ENCODE data around the gene CCDC88C. TPM values are rescaled to one million over a fixed set of nuclear protein-coding genes. Genes with fewer than 3 reads are reported as not detected.

CCDC88C gene
- total RNA-seq, 1 experiment from 2014 or later: 64.8 TPM

- TF ChIP-seq, protein P1, sequence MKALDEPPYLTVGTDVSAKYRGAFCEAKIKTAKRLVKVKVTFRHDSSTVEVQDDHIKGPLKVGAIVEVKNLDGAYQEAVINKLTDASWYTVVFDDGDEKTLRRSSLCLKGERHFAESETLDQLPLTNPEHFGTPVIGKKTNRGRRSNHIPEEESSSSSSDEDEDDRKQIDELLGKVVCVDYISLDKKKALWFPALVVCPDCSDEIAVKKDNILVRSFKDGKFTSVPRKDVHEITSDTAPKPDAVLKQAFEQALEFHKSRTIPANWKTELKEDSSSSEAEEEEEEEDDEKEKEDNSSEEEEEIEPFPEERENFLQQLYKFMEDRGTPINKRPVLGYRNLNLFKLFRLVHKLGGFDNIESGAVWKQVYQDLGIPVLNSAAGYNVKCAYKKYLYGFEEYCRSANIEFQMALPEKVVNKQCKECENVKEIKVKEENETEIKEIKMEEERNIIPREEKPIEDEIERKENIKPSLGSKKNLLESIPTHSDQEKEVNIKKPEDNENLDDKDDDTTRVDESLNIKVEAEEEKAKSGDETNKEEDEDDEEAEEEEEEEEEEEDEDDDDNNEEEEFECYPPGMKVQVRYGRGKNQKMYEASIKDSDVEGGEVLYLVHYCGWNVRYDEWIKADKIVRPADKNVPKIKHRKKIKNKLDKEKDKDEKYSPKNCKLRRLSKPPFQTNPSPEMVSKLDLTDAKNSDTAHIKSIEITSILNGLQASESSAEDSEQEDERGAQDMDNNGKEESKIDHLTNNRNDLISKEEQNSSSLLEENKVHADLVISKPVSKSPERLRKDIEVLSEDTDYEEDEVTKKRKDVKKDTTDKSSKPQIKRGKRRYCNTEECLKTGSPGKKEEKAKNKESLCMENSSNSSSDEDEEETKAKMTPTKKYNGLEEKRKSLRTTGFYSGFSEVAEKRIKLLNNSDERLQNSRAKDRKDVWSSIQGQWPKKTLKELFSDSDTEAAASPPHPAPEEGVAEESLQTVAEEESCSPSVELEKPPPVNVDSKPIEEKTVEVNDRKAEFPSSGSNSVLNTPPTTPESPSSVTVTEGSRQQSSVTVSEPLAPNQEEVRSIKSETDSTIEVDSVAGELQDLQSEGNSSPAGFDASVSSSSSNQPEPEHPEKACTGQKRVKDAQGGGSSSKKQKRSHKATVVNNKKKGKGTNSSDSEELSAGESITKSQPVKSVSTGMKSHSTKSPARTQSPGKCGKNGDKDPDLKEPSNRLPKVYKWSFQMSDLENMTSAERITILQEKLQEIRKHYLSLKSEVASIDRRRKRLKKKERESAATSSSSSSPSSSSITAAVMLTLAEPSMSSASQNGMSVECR (CRISPR knock-in tag; IDR thresholded peaks at IDR 0.05; ENCODE audit: borderline replicate concordance): no peak
- no peak for TF ChIP-seq ZNF232 (CRISPR knock-in tag; IDR thresholded peaks at IDR 0.05)
- TF ChIP-seq SP1 (CRISPR knock-in tag; conservative IDR thresholded peaks at IDR 0.05): no peak
- no peak for TF ChIP-seq FOXP1 (CRISPR knock-in tag; IDR thresholded peaks at IDR 0.05; ENCODE audit: borderline replicate concordance)
Observed at GRCh38 chr14:91288876-91289275, 128.7 kb downstream of the CCDC88C start (continued).

DNA sequence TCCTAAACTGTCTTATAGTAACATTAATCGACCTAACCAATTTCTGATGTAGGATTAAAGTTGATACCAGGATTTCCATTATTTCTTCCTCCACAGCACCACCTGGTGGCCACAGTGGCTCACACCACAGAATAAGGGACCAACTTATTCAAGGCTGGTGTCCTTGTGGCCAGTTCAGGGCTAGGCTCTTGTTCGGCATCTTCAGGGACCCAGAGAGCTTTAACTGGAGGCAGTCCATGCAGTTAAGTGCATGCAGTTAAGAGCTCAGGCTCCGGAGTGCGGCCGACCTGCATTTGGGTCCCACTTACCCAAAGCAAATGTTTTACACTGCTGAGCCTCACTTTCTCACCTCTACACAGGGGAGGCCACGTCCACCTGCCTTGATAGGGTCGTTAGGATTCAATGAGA is 131.1 kb downstream of the CCDC88C start:
- no peak overlapping the region for H3K27ac Mint-ChIP-seq
- H3K9me3 Mint-ChIP-seq: no peaks in the 10 kb centered on the region
- no peaks in the 10 kb centered on the region for H3K27me3 Mint-ChIP-seq (ENCODE audit: low read depth)
- ChIA-PET POLR2A (interaction anchor here (1.0 kb wide), 1 partner anchor 109 kb away, joined by 3 read pairs; no protein-coding TSS in a partner anchor), CTCF (interaction anchor here (0.5 to 3.8 kb wide), 48 partner anchors 9 to 413 kb away, joined by 3 to 62 read pairs (median 4); partner anchors contain the start of genes CCDC88C, DGLUCY and GPR68)
- no peak overlapping the region for H3K4me3 Mint-ChIP-seq
- ATAC-seq (peak; percentile 100), DNase-seq (ENCODE audit: low spot score) (peak; percentile 83)
- H3K4me1 Mint-ChIP-seq: no peaks in the 10 kb centered on the region
- peaks cover 74% of the 10 kb centered on the region for H3K36me3 Mint-ChIP-seq
- TF ChIP-seq TEAD4 (CRISPR knock-in tag; IDR thresholded peaks at IDR 0.05) (no peak), NR1H2 (CRISPR knock-in tag; IDR thresholded peaks at IDR 0.05) (no peak), GTF2I (CRISPR knock-in tag; conservative IDR thresholded peaks at IDR 0.05) (no peak), CBFB (CRISPR knock-in tag; IDR thresholded peaks at IDR 0.05; ENCODE audit: low read depth) (no peak)
- TF ChIP-seq, protein P2, sequence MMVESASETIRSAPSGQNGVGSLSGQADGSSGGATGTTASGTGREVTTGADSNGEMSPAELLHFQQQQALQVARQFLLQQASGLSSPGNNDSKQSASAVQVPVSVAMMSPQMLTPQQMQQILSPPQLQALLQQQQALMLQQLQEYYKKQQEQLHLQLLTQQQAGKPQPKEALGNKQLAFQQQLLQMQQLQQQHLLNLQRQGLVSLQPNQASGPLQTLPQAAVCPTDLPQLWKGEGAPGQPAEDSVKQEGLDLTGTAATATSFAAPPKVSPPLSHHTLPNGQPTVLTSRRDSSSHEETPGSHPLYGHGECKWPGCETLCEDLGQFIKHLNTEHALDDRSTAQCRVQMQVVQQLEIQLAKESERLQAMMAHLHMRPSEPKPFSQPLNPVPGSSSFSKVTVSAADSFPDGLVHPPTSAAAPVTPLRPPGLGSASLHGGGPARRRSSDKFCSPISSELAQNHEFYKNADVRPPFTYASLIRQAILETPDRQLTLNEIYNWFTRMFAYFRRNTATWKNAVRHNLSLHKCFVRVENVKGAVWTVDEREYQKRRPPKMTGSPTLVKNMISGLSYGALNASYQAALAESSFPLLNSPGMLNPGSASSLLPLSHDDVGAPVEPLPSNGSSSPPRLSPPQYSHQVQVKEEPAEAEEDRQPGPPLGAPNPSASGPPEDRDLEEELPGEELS (CRISPR knock-in tag; IDR thresholded peaks at IDR 0.05): no peak
- TF ChIP-seq, protein P3, sequence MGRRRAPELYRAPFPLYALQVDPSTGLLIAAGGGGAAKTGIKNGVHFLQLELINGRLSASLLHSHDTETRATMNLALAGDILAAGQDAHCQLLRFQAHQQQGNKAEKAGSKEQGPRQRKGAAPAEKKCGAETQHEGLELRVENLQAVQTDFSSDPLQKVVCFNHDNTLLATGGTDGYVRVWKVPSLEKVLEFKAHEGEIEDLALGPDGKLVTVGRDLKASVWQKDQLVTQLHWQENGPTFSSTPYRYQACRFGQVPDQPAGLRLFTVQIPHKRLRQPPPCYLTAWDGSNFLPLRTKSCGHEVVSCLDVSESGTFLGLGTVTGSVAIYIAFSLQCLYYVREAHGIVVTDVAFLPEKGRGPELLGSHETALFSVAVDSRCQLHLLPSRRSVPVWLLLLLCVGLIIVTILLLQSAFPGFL (CRISPR knock-in tag; IDR thresholded peaks at IDR 0.05; ENCODE audit: borderline replicate concordance): no peak
- TF ChIP-seq, protein P4, sequence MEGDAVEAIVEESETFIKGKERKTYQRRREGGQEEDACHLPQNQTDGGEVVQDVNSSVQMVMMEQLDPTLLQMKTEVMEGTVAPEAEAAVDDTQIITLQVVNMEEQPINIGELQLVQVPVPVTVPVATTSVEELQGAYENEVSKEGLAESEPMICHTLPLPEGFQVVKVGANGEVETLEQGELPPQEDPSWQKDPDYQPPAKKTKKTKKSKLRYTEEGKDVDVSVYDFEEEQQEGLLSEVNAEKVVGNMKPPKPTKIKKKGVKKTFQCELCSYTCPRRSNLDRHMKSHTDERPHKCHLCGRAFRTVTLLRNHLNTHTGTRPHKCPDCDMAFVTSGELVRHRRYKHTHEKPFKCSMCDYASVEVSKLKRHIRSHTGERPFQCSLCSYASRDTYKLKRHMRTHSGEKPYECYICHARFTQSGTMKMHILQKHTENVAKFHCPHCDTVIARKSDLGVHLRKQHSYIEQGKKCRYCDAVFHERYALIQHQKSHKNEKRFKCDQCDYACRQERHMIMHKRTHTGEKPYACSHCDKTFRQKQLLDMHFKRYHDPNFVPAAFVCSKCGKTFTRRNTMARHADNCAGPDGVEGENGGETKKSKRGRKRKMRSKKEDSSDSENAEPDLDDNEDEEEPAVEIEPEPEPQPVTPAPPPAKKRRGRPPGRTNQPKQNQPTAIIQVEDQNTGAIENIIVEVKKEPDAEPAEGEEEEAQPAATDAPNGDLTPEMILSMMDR (IDR thresholded peaks at IDR 0.05): peak; percentile 73
- TF ChIP-seq, protein P5, sequence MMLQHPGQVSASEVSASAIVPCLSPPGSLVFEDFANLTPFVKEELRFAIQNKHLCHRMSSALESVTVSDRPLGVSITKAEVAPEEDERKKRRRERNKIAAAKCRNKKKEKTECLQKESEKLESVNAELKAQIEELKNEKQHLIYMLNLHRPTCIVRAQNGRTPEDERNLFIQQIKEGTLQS (CRISPR knock-in tag; conservative IDR thresholded peaks at IDR 0.05): no peak
